DMS79 (cell line): ENCODE measurements around the gene CHMP1B.

ENCODE experiments used
- DNase-seq: peaks from one replicate; lab custom pipeline; 2025; lab: John Stamatoyannopoulos, UW

Gene CHMP1B

GRCh38 chr18:11902522-11903292 lies 51.5 kb downstream of the CHMP1B start:
- no peak for DNase-seq
